LNCaP clone FGC (cell line): ENCODE data around the gene SAAL1.

Experiments used
- DNase-seq: peaks from one replicate; pipeline ENCODE4 v3.0.0-alpha.2; 2011; ENCODE audit warnings: low read depth
- H3K4me3 ChIP-seq: 2 replicates; pipeline ENCODE4 v1.5.1; 2011; ENCODE audit warnings: mild to moderate bottlenecking, low read depth, low read length, control low read depth
- TF ChIP-seq, protein P1 (sequence below): IDR thresholded peaks from 2 replicates; pipeline ENCODE4 v1.5.1; 2012; ENCODE audit warnings: mild to moderate bottlenecking; ENCODE audit not compliant: control insufficient read depth, insufficient read depth; ENCODE audit errors: extremely low read depth

Gene SAAL1

DNA sequence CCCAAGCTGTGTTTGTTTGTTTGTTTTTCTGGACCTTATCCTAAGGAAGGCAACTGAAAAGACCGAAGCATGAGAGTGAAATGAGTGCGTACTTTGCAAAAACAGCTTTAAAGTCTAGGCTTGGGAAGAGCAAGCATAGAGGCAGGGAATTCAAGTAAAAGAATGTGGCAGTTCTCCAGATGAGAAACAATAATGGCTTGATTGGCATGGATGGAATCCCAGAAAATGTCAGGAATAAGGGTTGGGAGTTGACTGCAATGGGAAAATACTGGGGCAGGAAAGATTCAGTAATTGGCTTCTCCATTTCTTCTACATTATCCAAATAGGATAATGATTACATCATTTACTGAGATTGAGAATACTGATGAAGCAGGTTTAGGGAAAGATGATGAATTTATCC lies 17.5 kb downstream of the SAAL1 start:
- H3K4me3 ChIP-seq = no peak overlapping the region
- TF ChIP-seq, protein P1, sequence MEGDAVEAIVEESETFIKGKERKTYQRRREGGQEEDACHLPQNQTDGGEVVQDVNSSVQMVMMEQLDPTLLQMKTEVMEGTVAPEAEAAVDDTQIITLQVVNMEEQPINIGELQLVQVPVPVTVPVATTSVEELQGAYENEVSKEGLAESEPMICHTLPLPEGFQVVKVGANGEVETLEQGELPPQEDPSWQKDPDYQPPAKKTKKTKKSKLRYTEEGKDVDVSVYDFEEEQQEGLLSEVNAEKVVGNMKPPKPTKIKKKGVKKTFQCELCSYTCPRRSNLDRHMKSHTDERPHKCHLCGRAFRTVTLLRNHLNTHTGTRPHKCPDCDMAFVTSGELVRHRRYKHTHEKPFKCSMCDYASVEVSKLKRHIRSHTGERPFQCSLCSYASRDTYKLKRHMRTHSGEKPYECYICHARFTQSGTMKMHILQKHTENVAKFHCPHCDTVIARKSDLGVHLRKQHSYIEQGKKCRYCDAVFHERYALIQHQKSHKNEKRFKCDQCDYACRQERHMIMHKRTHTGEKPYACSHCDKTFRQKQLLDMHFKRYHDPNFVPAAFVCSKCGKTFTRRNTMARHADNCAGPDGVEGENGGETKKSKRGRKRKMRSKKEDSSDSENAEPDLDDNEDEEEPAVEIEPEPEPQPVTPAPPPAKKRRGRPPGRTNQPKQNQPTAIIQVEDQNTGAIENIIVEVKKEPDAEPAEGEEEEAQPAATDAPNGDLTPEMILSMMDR = no peak
- no peak for DNase-seq

DNA sequence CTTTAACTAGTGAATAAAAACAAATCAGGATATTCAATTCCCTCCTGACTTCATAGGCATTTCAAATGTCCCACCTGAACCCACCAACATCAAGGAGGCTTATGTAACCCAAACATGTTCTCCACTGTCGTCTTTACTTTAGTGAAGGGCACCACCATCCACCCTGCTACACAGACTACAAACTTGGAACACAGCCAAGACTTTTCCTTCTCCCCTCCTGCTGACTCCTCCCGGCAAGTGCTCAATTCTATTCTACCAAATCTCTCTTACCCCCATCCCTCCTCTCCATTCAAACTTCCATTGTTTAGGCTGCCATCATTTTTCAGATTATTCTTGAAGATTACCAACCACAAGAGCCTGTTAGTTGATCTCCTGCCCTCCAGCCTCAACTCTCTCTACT lies 24.3 kb downstream of the SAAL1 start:
- no peak overlapping the region for H3K4me3 ChIP-seq
- TF ChIP-seq, protein P1 = no peak
- no peak for DNase-seq

DNA sequence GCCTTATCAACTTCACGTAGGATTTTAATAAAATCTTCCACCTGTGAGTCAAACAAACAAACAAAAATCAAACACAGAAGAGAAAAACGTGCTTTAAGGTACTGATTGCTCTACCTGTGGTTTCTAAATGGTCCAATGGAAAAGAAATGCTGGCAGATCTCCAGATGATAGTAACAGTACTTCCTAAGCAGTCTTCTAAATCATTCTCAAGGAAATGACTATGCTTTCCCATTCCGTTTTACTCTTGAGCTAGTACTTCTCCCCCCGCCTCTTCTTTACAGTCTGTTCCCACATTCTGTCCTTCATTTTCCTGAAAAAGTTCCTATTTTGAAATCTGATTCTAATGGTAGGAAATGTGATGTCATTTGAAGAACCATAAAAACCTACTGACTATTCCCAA lies 25.4 kb downstream of the SAAL1 start:
- H3K4me3 ChIP-seq = no peak overlapping the region
- DNase-seq = peak; percentile 72
- TF ChIP-seq, protein P1 = no peak

DNA sequence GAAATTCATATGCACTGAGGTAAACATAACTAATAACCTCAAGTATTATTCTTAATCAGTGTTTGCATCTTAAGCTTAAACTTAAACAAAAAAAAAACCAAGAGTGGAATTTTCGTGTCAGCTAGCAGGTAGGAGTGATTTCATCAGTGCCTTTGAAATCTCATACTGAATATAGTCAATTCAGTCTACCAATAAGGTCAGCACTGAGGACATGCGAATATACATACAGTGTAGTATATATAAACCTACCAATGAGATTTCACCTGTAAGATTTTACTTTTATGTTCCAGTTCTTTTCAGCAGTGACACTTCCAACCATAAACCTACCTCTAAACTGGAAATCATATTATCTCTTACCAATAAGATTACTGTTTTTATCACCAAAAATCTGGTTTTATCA lies 27.0 kb downstream of the SAAL1 start:
- H3K4me3 ChIP-seq = no peak overlapping the region
- DNase-seq = no peak
- TF ChIP-seq, protein P1 = no peak

DNA sequence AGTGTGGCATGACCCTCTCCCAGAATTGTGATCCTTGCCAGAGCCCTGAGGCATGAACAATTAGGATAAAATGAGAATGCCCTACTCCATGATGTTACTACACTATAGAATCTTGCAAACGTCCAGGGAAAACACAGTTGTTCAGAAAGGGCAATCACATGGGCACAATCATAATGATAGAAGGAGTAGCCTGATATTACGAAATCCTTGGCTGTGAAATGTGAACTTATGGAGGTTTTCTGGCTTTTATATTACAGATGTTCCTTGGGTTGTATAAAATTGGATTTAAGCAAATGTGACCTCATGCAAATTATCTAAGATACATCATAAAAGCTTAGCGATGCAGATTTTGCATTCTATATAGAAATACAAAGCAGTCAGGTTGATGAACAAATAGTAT lies 30.4 kb downstream of the SAAL1 start:
- TF ChIP-seq, protein P1 = no peak
- no peak overlapping the region for H3K4me3 ChIP-seq
- no peak for DNase-seq

DNA sequence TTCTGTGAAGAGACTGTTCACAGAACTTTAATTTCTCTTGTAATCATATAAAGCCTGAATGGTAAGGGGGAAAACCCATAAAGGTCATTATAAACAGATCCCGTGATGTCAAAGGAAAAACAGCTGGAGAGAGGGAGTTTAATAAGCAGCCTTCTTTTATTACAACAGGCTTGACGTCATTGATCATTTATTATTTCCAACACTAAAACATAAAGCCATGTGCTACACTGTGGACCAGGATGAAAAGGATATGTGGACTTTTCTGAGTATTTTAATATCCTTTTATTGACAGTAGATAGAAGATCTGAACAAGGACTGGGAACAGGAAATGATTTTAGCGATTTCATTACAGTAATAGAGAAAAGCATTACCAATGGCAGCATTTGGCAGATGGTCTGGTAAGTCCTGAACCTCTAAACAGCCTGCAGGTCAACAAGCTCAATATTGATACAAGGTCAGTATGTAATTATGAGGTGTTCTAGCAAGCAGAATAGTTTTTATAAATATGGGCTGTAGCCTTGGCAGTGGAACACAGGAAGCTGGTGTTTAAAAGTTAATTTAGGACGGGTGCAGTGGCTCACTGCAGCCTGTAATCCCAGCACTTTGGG lies 34.7 kb downstream of the SAAL1 start:
- TF ChIP-seq, protein P1 = no peak
- DNase-seq = peak; percentile 58

DNA sequence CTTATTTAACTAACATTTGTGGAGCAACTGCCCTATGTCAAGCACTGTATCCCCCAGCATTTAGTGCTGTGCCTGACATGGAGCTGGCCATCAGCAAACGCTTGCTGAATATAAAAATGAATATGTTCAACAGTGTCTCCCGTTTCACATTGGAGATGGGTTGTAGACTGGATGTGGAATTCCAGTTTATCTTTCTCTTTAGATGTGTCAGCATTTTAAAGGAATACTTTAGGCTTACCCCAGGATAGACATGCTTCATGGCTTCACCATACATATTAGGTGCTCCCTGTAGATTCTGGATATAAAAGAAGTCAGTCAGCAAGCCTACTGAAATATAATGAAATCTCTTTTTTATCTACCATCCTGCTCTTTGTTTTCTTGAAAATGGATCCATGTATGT lies 38.5 kb downstream of the SAAL1 start:
- no peak overlapping the region for H3K4me3 ChIP-seq
- TF ChIP-seq, protein P1 = no peak
- DNase-seq = no peak

More for the DNA sequence above, 34.7 kb downstream of the SAAL1 start:
- H3K4me3 ChIP-seq = no peak overlapping the region
